GM04503 (cell line): ENCODE measurements around the gene MICALL1.
A peak's percentile ranks its signal among the peaks of the same experiment; 100 is the strongest.
"Not testable (repeated sequence)": the region's sequence is repeated elsewhere in the genome, so short reads cannot be mapped to it uniquely, and the experiment has no call there.

Experiments used
- DNase-seq: peaks from one replicate; pipeline ENCODE4 v3.0.0-alpha.2; 2012; ENCODE audit warnings: low read depth

MICALL1 gene

GRCh38 chr22:37926771-37927636, 20.9 kb downstream of the MICALL1 start:
- DNase-seq: no peak

- no peak for DNase-seq
These were observed 21.5 kb downstream of the MICALL1 start for GRCh38 chr22:37927637-37927936.

GRCh38 chr22:37929390-37929789, 23.3 kb downstream of the MICALL1 start:
- DNase-seq: no peak

- DNase-seq: no peak
These were observed 24.3 kb downstream of the MICALL1 start for GRCh38 chr22:37930270-37930951.

- no peak for DNase-seq
These were observed 24.9 kb downstream of the MICALL1 start for GRCh38 chr22:37930952-37931440.

- DNase-seq: no peak
These were observed 25.8 kb downstream of the MICALL1 start for GRCh38 chr22:37931893-37932389.

GRCh38 chr22:37932401-37932800, 26.3 kb downstream of the MICALL1 start:
- DNase-seq: no peak

- no peak for DNase-seq
These were observed 26.9 kb downstream of the MICALL1 start for GRCh38 chr22:37932821-37933578.

- DNase-seq: peak; percentile 78
These were observed 27.7 kb downstream of the MICALL1 start for GRCh38 chr22:37933711-37934376.

- no peak for DNase-seq
These were observed 34.7 kb downstream of the MICALL1 start for GRCh38 chr22:37940698-37941376.

- DNase-seq: no peak
These were observed 36.0 kb downstream of the MICALL1 start for GRCh38 chr22:37942133-37942532.

- no peak for DNase-seq
These were observed 37.2 kb downstream of the MICALL1 start for GRCh38 chr22:37943136-37943824.

- DNase-seq: no peak
These were observed 37.7 kb downstream of the MICALL1 start for GRCh38 chr22:37943825-37944198.

- DNase-seq: not testable (repeated sequence)
These were observed 38.3 kb downstream of the MICALL1 start for GRCh38 chr22:37944423-37944822.

- DNase-seq: not testable (repeated sequence)
These were observed 41.2 kb downstream of the MICALL1 start for GRCh38 chr22:37947142-37947795.

GRCh38 chr22:37951305-37951704, 45.2 kb downstream of the MICALL1 start:
- no peak for DNase-seq

GRCh38 chr22:37952629-37953028, 46.5 kb downstream of the MICALL1 start:
- not testable (repeated sequence) for DNase-seq

GRCh38 chr22:37953062-37953436, 47.0 kb downstream of the MICALL1 start:
- no peak for DNase-seq

GRCh38 chr22:37953437-37954179, 47.5 kb downstream of the MICALL1 start, which contains the start of the genes C22orf23 and POLR2F:
Gene C22orf23, minus strand, starts transcription at chr22:37953601. Its CDS starts 452 bp downstream, at chr22:37953149.
Gene POLR2F, plus strand, starts transcription at chr22:37953699. Its CDS starts 89 bp downstream, at chr22:37953788.
- peak; percentile 67 for DNase-seq
